Measurements from ENCODE around the gene AUTS2.

- TF ChIP-seq POLR2A (IDR thresholded peaks at IDR 0.05) (no peak), CTCF (IDR thresholded peaks at IDR 0.05) (no peak)
Measured at GRCh38 chr7:70681469-70682350, 1083.4 kb downstream of the AUTS2 start.

Measured in breast epithelium (tissue), 3 donors.